HEK293T (cell line): ENCODE data around the gene FOXP4.

ENCODE experiments used
- CTCF ChIA-PET: fragments of 350-600 bp; formaldehyde crosslinking; extraction: SDS; loops from one replicate; lab custom pipeline; 2021; ENCODE audit warnings: antibody characterized with exemption, inconsistent platforms; lab: Yijun Ruan, JAX
- POLR2A ChIA-PET: fragments of 350-600 bp; formaldehyde crosslinking; extraction: SDS; loops from one replicate; lab custom pipeline; 2020; ENCODE audit warnings: antibody characterized with exemption, inconsistent platforms; lab: Yijun Ruan, JAX
- DNase-seq: peaks from one replicate; pipeline ENCODE4 v3.0.0; 2012; ENCODE audit warnings: mixed read lengths; ENCODE audit errors: extremely low spot score
- ARNT ChIP-seq: fragments of 450-650 bp; IDR thresholded peaks from 2 replicates; pipeline ENCODE4 v1.6.1; 2017; ENCODE audit warnings: mild to moderate bottlenecking
- BHLHE40 ChIP-seq: fragments of 450-650 bp; IDR thresholded peaks from 2 replicates; pipeline ENCODE4 v1.6.1; 2016; ENCODE audit warnings: mild to moderate bottlenecking, moderate library complexity, borderline replicate concordance
- CTBP1 ChIP-seq: fragments of 450-650 bp; IDR thresholded peaks from 2 replicates; pipeline ENCODE4 v1.6.1; 2016; ENCODE audit warnings: borderline replicate concordance
- ELF4 ChIP-seq: fragments of 450-650 bp; IDR thresholded peaks from 2 replicates; pipeline ENCODE4 v1.6.1; 2017; ENCODE audit warnings: antibody characterized with exemption
- FOXA1 ChIP-seq: fragments of 450-650 bp; IDR thresholded peaks from 2 replicates; pipeline ENCODE4 v1.6.1; 2016; ENCODE audit warnings: mild to moderate bottlenecking
- FOXK2 ChIP-seq: fragments of 450-650 bp; IDR thresholded peaks from 2 replicates; pipeline ENCODE4 v1.6.1; 2016; ENCODE audit warnings: mild to moderate bottlenecking
- FOXM1 ChIP-seq: fragments of 450-650 bp; IDR thresholded peaks from 2 replicates; pipeline ENCODE4 v1.6.1; 2017; ENCODE audit warnings: mild to moderate bottlenecking, borderline replicate concordance
- HDGF ChIP-seq: fragments of 450-650 bp; IDR thresholded peaks from 2 replicates; pipeline ENCODE4 v1.6.1; 2017; ENCODE audit warnings: antibody characterized with exemption, borderline replicate concordance
- L3MBTL2 ChIP-seq: fragments of 450-650 bp; conservative IDR thresholded peaks from 2 replicates; pipeline ENCODE4 v1.6.1; 2016; ENCODE audit warnings: mild to moderate bottlenecking
- LEF1 ChIP-seq: fragments of 450-650 bp; IDR thresholded peaks from 2 replicates; pipeline ENCODE4 v1.6.1; 2017; ENCODE audit warnings: mild to moderate bottlenecking, borderline replicate concordance
- NFRKB ChIP-seq: fragments of 450-650 bp; IDR thresholded peaks from 2 replicates; pipeline ENCODE4 v1.6.1; 2016; ENCODE audit warnings: mild to moderate bottlenecking, moderate library complexity
- PKNOX1 ChIP-seq: fragments of 450-650 bp; IDR thresholded peaks from 2 replicates; pipeline ENCODE4 v1.6.1; 2016
- SP1 ChIP-seq: fragments of 450-650 bp; IDR thresholded peaks from 2 replicates; pipeline ENCODE4 v1.6.1; 2017
- SUZ12 ChIP-seq: fragments of 450-650 bp; IDR thresholded peaks from 2 replicates; pipeline ENCODE4 v1.6.1; 2016; ENCODE audit warnings: mild to moderate bottlenecking
- TARDBP ChIP-seq: fragments of 450-650 bp; IDR thresholded peaks from 2 replicates; pipeline ENCODE4 v1.6.1; 2016
- ZNF384 ChIP-seq: fragments of 450-650 bp; IDR thresholded peaks from 2 replicates; pipeline ENCODE4 v1.6.1; 2016

Gene FOXP4

GRCh38 chr6:41578217-41579087 lies 32.3 kb downstream of the FOXP4 start:
- no peak for DNase-seq
- CTCF ChIA-PET, result interaction anchor here (0.8 to 1.5 kb wide), 2 partner anchors 16 to 154 kb away, joined by 3 to 4 read pairs; no protein-coding TSS in a partner anchor
- TF ChIP-seq FOXM1 (no peak), CTBP1 (no peak), FOXA1 (no peak), PKNOX1 (peak; percentile 94)
- POLR2A ChIA-PET, result interaction anchor here (1.0 kb wide), 1 partner anchor 343 kb away, joined by 3 read pairs; the partner anchor contains the start of gene MED20

GRCh38 chr6:41579088-41579610 lies 33.0 kb downstream of the FOXP4 start:
- CTCF ChIA-PET, result interaction anchor here (0.7 to 0.8 kb wide), 2 partner anchors 15 to 103 kb away, joined by 3 read pairs; no protein-coding TSS in a partner anchor
- TF ChIP-seq ZNF384 (no peak), TARDBP (no peak), CTBP1 (no peak), FOXA1 (no peak)
- POLR2A ChIA-PET, result interaction anchor here (1.0 kb wide), 1 partner anchor 342 kb away, joined by 3 read pairs; the partner anchor contains the start of gene MED20
- no peak for DNase-seq

GRCh38 chr6:41580690-41581089 lies 34.5 kb downstream of the FOXP4 start:
- TF ChIP-seq FOXA1, result no peak
- no peak for TF ChIP-seq FOXM1
- TF ChIP-seq LEF1, result no peak
- no peak for TF ChIP-seq SUZ12
- TF ChIP-seq FOXK2, result no peak
- TF ChIP-seq ARNT, result no peak
- no peak for TF ChIP-seq ELF4
- TF ChIP-seq ZNF384, result no peak
- no peak for TF ChIP-seq SP1
- no peak for TF ChIP-seq BHLHE40
- ChIA-PET POLR2A (interaction anchor here (0.7 kb wide), 1 partner anchor 37 kb away, joined by 3 read pairs; no protein-coding TSS in a partner anchor), CTCF (interaction anchor here (0.5 to 0.6 kb wide), 2 partner anchors 157 to 619 kb away, joined by 3 to 6 read pairs; no protein-coding TSS in a partner anchor)
- DNase-seq, result no peak

GRCh38 chr6:41581381-41581991 lies 35.3 kb downstream of the FOXP4 start:
- TF ChIP-seq L3MBTL2, result no peak
- TF ChIP-seq BHLHE40, result no peak
- no peak for TF ChIP-seq HDGF
- no peak for TF ChIP-seq FOXA1
- TF ChIP-seq SP1, result no peak
- no peak for TF ChIP-seq TARDBP
- TF ChIP-seq PKNOX1, result no peak
- TF ChIP-seq CTBP1, result no peak
- no peak for TF ChIP-seq FOXK2
- TF ChIP-seq NFRKB, result no peak
- TF ChIP-seq ARNT, result no peak
- ChIA-PET CTCF (interaction anchor here (0.6 kb wide), 1 partner anchor 620 kb away, joined by 3 read pairs; no protein-coding TSS in a partner anchor), POLR2A (no interaction called here)
- DNase-seq, result no peak

- CTCF ChIA-PET, result no interaction called here
- POLR2A ChIA-PET, result no interaction called here
- TF ChIP-seq BHLHE40 (no peak), L3MBTL2 (no peak), SP1 (no peak), HDGF (no peak)
- DNase-seq, result no peak
These were observed 36.4 kb downstream of the FOXP4 start for GRCh38 chr6:41582540-41582939.

- no peak for DNase-seq
- TF ChIP-seq ELF4 (no peak), SP1 (no peak), ARNT (no peak), FOXK2 (no peak), PKNOX1 (no peak), HDGF (no peak), SUZ12 (no peak), TARDBP (no peak), NFRKB (no peak), LEF1 (no peak)
- ChIA-PET CTCF (interaction anchor here (0.6 kb wide), 1 partner anchor 20 kb away, joined by 5 read pairs; no protein-coding TSS in a partner anchor), POLR2A (no interaction called here)
These were observed 37.4 kb downstream of the FOXP4 start for GRCh38 chr6:41583565-41583964.
